ENCODE measurements around the gene ASPHD2.
"Not testable (repeated sequence)": the region's sequence is repeated elsewhere in the genome, so short reads cannot be mapped to it uniquely, and the experiment has no call there.

ASPHD2 gene

GRCh38 chr22:26432619-26433311, 3.7 kb downstream of the ASPHD2 start:
- no peak overlapping the region for H3K27ac ChIP-seq (ENCODE audit: low read depth, low read length)
- H3K4me1 ChIP-seq (ENCODE audit: control insufficient read depth in 5 of 5, insufficient read depth in 5 of 5, low read length in 5 of 5) = peaks cover 0 to 17% (median 12%) of the 10 kb centered on the region in 5 donors
- peaks cover 0 to 3% (median 0%) of the 10 kb centered on the region in 5 donors for H3K36me3 ChIP-seq (ENCODE audit: control insufficient read depth in 5 of 5, insufficient read depth in 5 of 5, low read length in 5 of 5)
- H3K9ac ChIP-seq (ENCODE audit: low read length in 5 of 5) = no peak overlapping the region
- no peaks in the 10 kb centered on the region for H3K9me3 ChIP-seq (ENCODE audit: control insufficient read depth in 5 of 5, low read length in 5 of 5)
- no peak overlapping the region for H3K4me3 ChIP-seq (ENCODE audit: low read depth in 1 of 5, low read length in 5 of 5)
- peaks cover 0 to 16% (median 9%) of the 10 kb centered on the region in 5 donors for H3K27me3 ChIP-seq (ENCODE audit: control insufficient read depth in 5 of 5, insufficient read depth in 4 of 5, low read length in 5 of 5)

DNA sequence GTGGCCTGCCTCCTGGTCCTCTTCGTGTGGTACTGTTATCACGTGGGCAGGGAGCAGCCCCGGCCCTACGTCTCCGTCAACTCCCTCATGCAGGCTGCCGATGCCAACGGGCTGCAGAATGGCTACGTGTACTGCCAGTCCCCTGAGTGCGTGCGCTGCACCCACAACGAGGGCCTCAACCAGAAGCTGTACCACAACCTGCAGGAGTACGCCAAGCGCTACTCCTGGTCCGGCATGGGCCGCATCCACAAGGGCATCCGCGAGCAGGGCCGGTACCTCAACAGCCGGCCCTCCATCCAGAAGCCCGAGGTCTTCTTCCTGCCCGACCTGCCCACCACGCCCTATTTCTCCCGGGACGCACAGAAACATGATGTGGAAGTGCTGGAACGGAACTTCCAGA, 4.7 kb downstream of the ASPHD2 start:
- no peaks in the 10 kb centered on the region for H3K9me3 ChIP-seq (ENCODE audit: control insufficient read depth in 5 of 5, low read length in 5 of 5)
- H3K27me3 ChIP-seq (ENCODE audit: control insufficient read depth in 5 of 5, insufficient read depth in 4 of 5, low read length in 5 of 5) = peaks cover 0 to 16% (median 6%) of the 10 kb centered on the region in 5 donors
- H3K36me3 ChIP-seq (ENCODE audit: control insufficient read depth in 5 of 5, insufficient read depth in 5 of 5, low read length in 5 of 5) = peaks cover 0 to 3% (median 0%) of the 10 kb centered on the region in 5 donors
- H3K27ac ChIP-seq (ENCODE audit: low read depth, low read length) = no peak overlapping the region
- H3K9ac ChIP-seq (ENCODE audit: low read length in 5 of 5) = no peak overlapping the region
- no peak overlapping the region for H3K4me3 ChIP-seq (ENCODE audit: low read depth in 1 of 5, low read length in 5 of 5)
- peaks cover 0 to 8% (median 6%) of the 10 kb centered on the region in 5 donors for H3K4me1 ChIP-seq (ENCODE audit: control insufficient read depth in 5 of 5, insufficient read depth in 5 of 5, low read length in 5 of 5)

GRCh38 chr22:26435327-26436093, 6.5 kb downstream of the ASPHD2 start:
- Histone ChIP-seq H3K27me3 (ENCODE audit: control insufficient read depth in 5 of 5, insufficient read depth in 4 of 5, low read length in 5 of 5) (peaks cover 0 to 8% (median 3%) of the 10 kb centered on the region in 5 donors), H3K4me3 (ENCODE audit: low read depth in 1 of 5, low read length in 5 of 5) (no peak overlapping the region), H3K9me3 (ENCODE audit: control insufficient read depth in 5 of 5, low read length in 5 of 5) (no peaks in the 10 kb centered on the region), H3K36me3 (ENCODE audit: control insufficient read depth in 5 of 5, insufficient read depth in 5 of 5, low read length in 5 of 5) (peaks cover 0 to 3% (median 0%) of the 10 kb centered on the region in 5 donors), H3K4me1 (ENCODE audit: control insufficient read depth in 5 of 5, insufficient read depth in 5 of 5, low read length in 5 of 5) (no peaks in the 10 kb centered on the region), H3K27ac (ENCODE audit: low read depth, low read length) (no peak overlapping the region), H3K9ac (ENCODE audit: low read length in 5 of 5) (no peak overlapping the region)

DNA sequence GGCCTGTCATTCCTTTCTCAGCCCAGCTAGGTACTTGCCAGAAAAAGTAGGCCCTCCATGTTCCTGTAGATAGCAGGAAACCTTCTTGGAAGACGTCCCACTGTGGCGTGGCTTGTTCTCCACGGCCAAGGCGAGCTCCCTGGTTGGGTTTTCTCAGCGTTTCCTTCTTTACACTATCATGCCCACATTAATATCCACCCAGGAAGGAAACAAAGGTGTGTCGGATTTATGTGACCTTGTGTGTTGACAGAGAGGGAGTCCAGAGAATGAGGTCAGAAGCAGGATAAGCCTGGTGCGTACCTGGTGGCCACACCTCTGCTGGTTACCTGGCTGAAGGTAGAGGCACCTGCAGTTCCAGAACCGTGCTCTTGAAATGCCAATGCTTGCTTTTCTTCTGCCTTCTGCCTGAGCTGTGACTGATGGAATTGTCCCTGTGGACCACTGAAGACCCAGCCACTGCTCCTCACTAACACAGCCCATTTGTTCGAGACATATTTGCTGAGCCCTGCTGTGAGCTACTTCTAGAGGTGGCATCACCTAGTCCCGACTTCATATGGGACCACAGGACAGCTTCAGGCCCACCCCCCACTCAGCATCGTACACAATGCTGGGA, 7.9 kb downstream of the ASPHD2 start:
- Histone ChIP-seq H3K27ac (ENCODE audit: low read depth, low read length) (no peak overlapping the region), H3K9ac (ENCODE audit: low read length in 5 of 5) (no peak overlapping the region), H3K9me3 (ENCODE audit: control insufficient read depth in 5 of 5, low read length in 5 of 5) (no peaks in the 10 kb centered on the region), H3K27me3 (ENCODE audit: control insufficient read depth in 5 of 5, insufficient read depth in 4 of 5, low read length in 5 of 5) (peaks cover 0 to 6% (median 0%) of the 10 kb centered on the region in 5 donors), H3K4me3 (ENCODE audit: low read depth in 1 of 5, low read length in 5 of 5) (no peak overlapping the region), H3K4me1 (ENCODE audit: control insufficient read depth in 5 of 5, insufficient read depth in 5 of 5, low read length in 5 of 5) (no peaks in the 10 kb centered on the region), H3K36me3 (ENCODE audit: control insufficient read depth in 5 of 5, insufficient read depth in 5 of 5, low read length in 5 of 5) (peaks cover 0 to 3% (median 0%) of the 10 kb centered on the region in 5 donors)

GRCh38 chr22:26437694-26438392, 8.8 kb downstream of the ASPHD2 start:
- Histone ChIP-seq H3K4me1 (ENCODE audit: control insufficient read depth in 5 of 5, insufficient read depth in 5 of 5, low read length in 5 of 5) (no peaks in the 10 kb centered on the region), H3K36me3 (ENCODE audit: control insufficient read depth in 5 of 5, insufficient read depth in 5 of 5, low read length in 5 of 5) (peaks cover 0 to 3% (median 0%) of the 10 kb centered on the region in 5 donors), H3K27me3 (ENCODE audit: control insufficient read depth in 5 of 5, insufficient read depth in 4 of 5, low read length in 5 of 5) (peaks cover 0 to 5% (median 0%) of the 10 kb centered on the region in 5 donors), H3K9ac (ENCODE audit: low read length in 5 of 5) (no peak overlapping the region), H3K9me3 (ENCODE audit: control insufficient read depth in 5 of 5, low read length in 5 of 5) (no peaks in the 10 kb centered on the region), H3K4me3 (ENCODE audit: low read depth in 1 of 5, low read length in 5 of 5) (no peak overlapping the region), H3K27ac (ENCODE audit: low read depth, low read length) (no peak overlapping the region)

GRCh38 chr22:26438776-26439175, 9.7 kb downstream of the ASPHD2 start:
- not testable (repeated sequence) for H3K36me3 ChIP-seq (ENCODE audit: control insufficient read depth in 5 of 5, insufficient read depth in 5 of 5, low read length in 5 of 5); H3K27ac ChIP-seq (ENCODE audit: low read depth, low read length); H3K27me3 ChIP-seq (ENCODE audit: control insufficient read depth in 5 of 5, insufficient read depth in 4 of 5, low read length in 5 of 5); H3K4me1 ChIP-seq (ENCODE audit: control insufficient read depth in 5 of 5, insufficient read depth in 5 of 5, low read length in 5 of 5); H3K4me3 ChIP-seq (ENCODE audit: low read depth in 1 of 5, low read length in 5 of 5); H3K9me3 ChIP-seq (ENCODE audit: control insufficient read depth in 5 of 5, low read length in 5 of 5); H3K9ac ChIP-seq (ENCODE audit: low read length in 5 of 5)

GRCh38 chr22:26439559-26439958, 10.5 kb downstream of the ASPHD2 start:
- H3K9me3 ChIP-seq (ENCODE audit: control insufficient read depth in 5 of 5, low read length in 5 of 5) = no peaks in the 10 kb centered on the region
- peaks cover 0 to 5% (median 0%) of the 10 kb centered on the region in 5 donors for H3K27me3 ChIP-seq (ENCODE audit: control insufficient read depth in 5 of 5, insufficient read depth in 4 of 5, low read length in 5 of 5)
- no peaks in the 10 kb centered on the region for H3K4me1 ChIP-seq (ENCODE audit: control insufficient read depth in 5 of 5, insufficient read depth in 5 of 5, low read length in 5 of 5)
- H3K9ac ChIP-seq (ENCODE audit: low read length in 5 of 5) = no peak overlapping the region
- no peak overlapping the region for H3K4me3 ChIP-seq (ENCODE audit: low read depth in 1 of 5, low read length in 5 of 5)
- H3K36me3 ChIP-seq (ENCODE audit: control insufficient read depth in 5 of 5, insufficient read depth in 5 of 5, low read length in 5 of 5) = no peaks in the 10 kb centered on the region
- H3K27ac ChIP-seq (ENCODE audit: low read depth, low read length) = no peak overlapping the region

DNA sequence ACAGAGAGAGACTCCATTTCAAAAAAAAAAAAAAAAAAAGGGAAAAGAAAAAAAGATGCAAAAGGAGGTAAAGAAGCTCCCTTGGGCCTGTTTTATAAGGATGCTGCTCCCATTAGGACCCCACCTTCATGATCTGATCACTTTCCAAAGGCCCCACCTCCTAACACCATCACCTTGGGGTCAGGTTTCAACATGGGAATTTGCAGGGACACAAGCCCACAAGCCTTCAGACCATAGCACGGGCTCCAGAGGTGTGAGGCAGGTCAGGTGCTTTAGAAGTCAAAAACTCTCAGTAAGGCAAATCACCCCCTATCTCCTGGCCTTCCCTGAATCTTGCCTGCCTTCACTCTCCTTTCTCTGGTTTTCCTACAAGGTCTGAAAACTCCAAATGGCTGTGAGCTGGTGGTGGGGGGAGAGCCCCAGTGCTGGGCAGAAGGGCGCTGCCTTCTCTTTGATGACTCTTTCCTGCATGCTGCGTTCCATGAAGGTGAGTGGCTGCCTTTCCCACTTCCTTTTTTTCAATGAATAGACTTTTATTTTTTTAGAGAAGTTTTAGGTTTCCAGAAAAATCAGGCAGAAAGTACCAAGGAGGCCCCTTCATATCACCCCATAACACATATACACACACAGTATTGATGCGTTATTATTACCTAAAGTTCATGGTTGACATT, 13.2 kb downstream of the ASPHD2 start:
- peaks cover 0 to 2% (median 0%) of the 10 kb centered on the region in 5 donors for H3K27me3 ChIP-seq (ENCODE audit: control insufficient read depth in 5 of 5, insufficient read depth in 4 of 5, low read length in 5 of 5)
- H3K9me3 ChIP-seq (ENCODE audit: control insufficient read depth in 5 of 5, low read length in 5 of 5) = no peaks in the 10 kb centered on the region
- H3K36me3 ChIP-seq (ENCODE audit: control insufficient read depth in 5 of 5, insufficient read depth in 5 of 5, low read length in 5 of 5) = no peaks in the 10 kb centered on the region
- H3K27ac ChIP-seq (ENCODE audit: low read depth, low read length) = no peak overlapping the region
- no peak overlapping the region for H3K9ac ChIP-seq (ENCODE audit: low read length in 5 of 5)
- H3K4me1 ChIP-seq (ENCODE audit: control insufficient read depth in 5 of 5, insufficient read depth in 5 of 5, low read length in 5 of 5) = no peaks in the 10 kb centered on the region
- no peak overlapping the region for H3K4me3 ChIP-seq (ENCODE audit: low read depth in 1 of 5, low read length in 5 of 5)

- no peak overlapping the region for H3K9ac ChIP-seq (ENCODE audit: low read length in 5 of 5)
- H3K4me1 ChIP-seq (ENCODE audit: control insufficient read depth in 5 of 5, insufficient read depth in 5 of 5, low read length in 5 of 5) = no peaks in the 10 kb centered on the region
- no peaks in the 10 kb centered on the region for H3K36me3 ChIP-seq (ENCODE audit: control insufficient read depth in 5 of 5, insufficient read depth in 5 of 5, low read length in 5 of 5)
- peaks cover 0 to 2% (median 0%) of the 10 kb centered on the region in 5 donors for H3K27me3 ChIP-seq (ENCODE audit: control insufficient read depth in 5 of 5, insufficient read depth in 4 of 5, low read length in 5 of 5)
- H3K4me3 ChIP-seq (ENCODE audit: low read depth in 1 of 5, low read length in 5 of 5) = no peak overlapping the region
- H3K27ac ChIP-seq (ENCODE audit: low read depth, low read length) = no peak overlapping the region
- no peaks in the 10 kb centered on the region for H3K9me3 ChIP-seq (ENCODE audit: control insufficient read depth in 5 of 5, low read length in 5 of 5)
Measured at GRCh38 chr22:26443901-26444690, 15.0 kb downstream of the ASPHD2 start.
